Measurements from ENCODE around the gene ENTHD1. TPM values are rescaled to one million over a fixed set of nuclear protein-coding genes. Genes with fewer than 3 reads are reported as not detected.
"Not testable (repeated sequence)": the region's sequence is repeated elsewhere in the genome, so short reads cannot be mapped to it uniquely, and the experiment has no call there.

The ENTHD1 gene
- total and polyA plus RNA-seq, 2 donors (not counting 3 experiments of a cell fraction or from before 2014, with no cell fraction given): not detected

- CTCF ChIA-PET: no interaction called here
- TF ChIP-seq MYC (IDR thresholded peaks at IDR 0.05; ENCODE audit: low read depth, low read length): no peak
- TF ChIP-seq POLR2A (IDR thresholded peaks at IDR 0.05; ENCODE audit: low read depth, low read length): no peak
- Histone ChIP-seq H2AFZ (ENCODE audit: low read depth, low read length) (no peak overlapping the region), H3K4me1 (ENCODE audit: control insufficient read depth, extremely low read depth, insufficient read depth, low read length) (peaks cover 2% of the 10 kb centered on the region), H3K79me2 (ENCODE audit: control insufficient read depth, insufficient read depth, low read length) (no peaks in the 10 kb centered on the region), H3K4me2 (ENCODE audit: insufficient read depth, low read length) (no peak overlapping the region), H3K9me1 (replicated peaks; ENCODE audit: control insufficient read depth, extremely low read depth, insufficient read depth, low read length) (no peaks in the 10 kb centered on the region), H3K27ac (ENCODE audit: insufficient read depth, low read depth, low read length) (no peak overlapping the region), H3K9me3 (replicated peaks; ENCODE audit: control insufficient read depth, insufficient read depth, low read length) (no peaks in the 10 kb centered on the region), H3K36me3 (ENCODE audit: control insufficient read depth in 2 of 2, extremely low read depth in 1 of 2, insufficient read depth in 2 of 2, low read length in 2 of 2) (no peaks in the 10 kb centered on the region), H4K20me1 (replicated peaks; ENCODE audit: control insufficient read depth, extremely low read depth, insufficient read depth, low read length) (no peaks in the 10 kb centered on the region), H3K4me3 (replicated peaks in 1 of 3; ENCODE audit: insufficient read depth in 1 of 3, low read depth in 1 of 3, low read length in 3 of 3) (no peak overlapping the region), H3K27me3 (ENCODE audit: control insufficient read depth in 2 of 2, insufficient read depth in 2 of 2, low read length in 2 of 2) (peaks cover 4 to 7% of the 10 kb centered on the region in 2 experiments), H3K9ac (replicated peaks; ENCODE audit: extremely low read depth, insufficient read depth, low read length) (no peak overlapping the region)
- BruUV-seq (replicated peaks): no TSS peak
- intact Hi-C loops (cut with micrococcal nuclease) (no loop called here), dilution Hi-C loops (cut with MboI; ENCODE audit: extremely low pct_ligation_motif_present, low sequenced_read_pairs) (no loop called here)
- DNase-seq (ENCODE audit: low read depth, low spot score): no peak
- no peak for FAIRE-seq
- POLR2A ChIA-PET: no interaction called here
These were observed 1.1 kb upstream of the ENTHD1 start for GRCh38 chr22:39894554-39895092.

DNA sequence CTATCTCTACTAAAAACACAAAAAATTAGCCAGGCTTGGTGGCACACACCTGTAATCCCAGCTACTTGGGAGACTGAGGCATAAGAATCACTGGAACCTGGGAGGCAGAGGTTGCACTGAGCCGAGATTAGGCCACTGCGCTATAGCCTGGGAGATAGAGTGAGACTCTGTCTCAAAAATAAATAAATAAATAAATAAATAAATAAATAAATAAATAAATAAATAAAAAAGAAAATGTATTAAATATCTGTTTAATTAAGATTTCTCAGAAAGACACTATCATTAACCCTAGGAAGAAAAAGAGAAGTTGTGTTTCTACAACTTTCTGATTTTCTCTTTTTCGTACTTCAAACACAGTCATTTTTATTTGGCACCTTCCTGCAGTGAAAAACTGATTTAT lies 3.6 kb downstream of the ENTHD1 start:
- H4K20me1 ChIP-seq (replicated peaks; ENCODE audit: control insufficient read depth, extremely low read depth, insufficient read depth, low read length); H3K36me3 ChIP-seq (ENCODE audit: control insufficient read depth in 2 of 2, extremely low read depth in 1 of 2, insufficient read depth in 2 of 2, low read length in 2 of 2); intact Hi-C loops (cut with micrococcal nuclease); H2AFZ ChIP-seq (ENCODE audit: low read depth, low read length); H3K4me2 ChIP-seq (ENCODE audit: insufficient read depth, low read length); BruUV-seq (replicated peaks); H3K9ac ChIP-seq (replicated peaks; ENCODE audit: extremely low read depth, insufficient read depth, low read length); H3K79me2 ChIP-seq (ENCODE audit: control insufficient read depth, insufficient read depth, low read length); dilution Hi-C loops (cut with MboI; ENCODE audit: extremely low pct_ligation_motif_present, low sequenced_read_pairs); H3K9me1 ChIP-seq (replicated peaks; ENCODE audit: control insufficient read depth, extremely low read depth, insufficient read depth, low read length); H3K9me3 ChIP-seq (replicated peaks; ENCODE audit: control insufficient read depth, insufficient read depth, low read length); POLR2A ChIA-PET; FAIRE-seq; DNase-seq (ENCODE audit: low read depth, low spot score); H3K4me3 ChIP-seq (replicated peaks in 1 of 3; ENCODE audit: insufficient read depth in 1 of 3, low read depth in 1 of 3, low read length in 3 of 3); H3K27me3 ChIP-seq (ENCODE audit: control insufficient read depth in 2 of 2, insufficient read depth in 2 of 2, low read length in 2 of 2); H3K4me1 ChIP-seq (ENCODE audit: control insufficient read depth, extremely low read depth, insufficient read depth, low read length); H3K27ac ChIP-seq (ENCODE audit: insufficient read depth, low read depth, low read length): not testable (repeated sequence)
- CTCF ChIA-PET: interaction anchor here (1.1 kb wide), 1 partner anchor 19 kb away, joined by 3 read pairs; no protein-coding TSS in a partner anchor
